ENCODE results near the gene MRPL18. TPM values are rescaled to one million over a fixed set of nuclear protein-coding genes. Genes with fewer than 3 reads are reported as not detected.

Gene MRPL18
- total and polyA plus RNA-seq, 7 donors, result 45.0 to 149 (median 71.9) TPM

DNA sequence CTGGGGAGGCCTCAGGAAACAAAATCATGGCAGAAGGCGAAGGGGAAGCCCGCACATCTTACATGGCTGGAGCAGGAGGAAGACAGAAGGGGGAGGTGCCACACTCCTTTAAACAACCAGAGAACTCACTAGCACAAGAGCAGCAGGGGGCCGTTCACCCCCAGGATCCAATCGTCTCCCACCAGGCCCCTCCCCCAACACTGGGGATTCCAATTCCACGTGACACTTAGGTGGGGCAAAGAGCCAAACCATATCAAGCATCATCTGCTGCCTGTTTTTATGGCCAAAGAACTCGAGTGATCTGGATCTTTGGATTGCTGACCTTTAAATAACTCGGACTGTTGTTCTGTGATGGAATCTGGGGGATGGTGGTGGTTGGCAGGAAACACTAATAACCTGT is 37.8 kb downstream of the MRPL18 start:
- Histone ChIP-seq H3K4me3 (no peak overlapping the region), H3K4me1 (peaks cover 7% of the 10 kb centered on the region), H3K27ac (no peak overlapping the region), H3K27me3 (ENCODE audit: insufficient read depth in 3 of 3, low read length in 2 of 3) (no peaks in the 10 kb centered on the region), H3K36me3 (ENCODE audit: insufficient read depth in 1 of 2, low read depth in 1 of 2) (no peaks in the 10 kb centered on the region), H3K9me3 (no peaks in the 10 kb centered on the region)
- DNase-seq (no peak), ATAC-seq (peak in 1 of 4 donors; percentile 31)
- intact Hi-C loops (cut with DNase I), result no loop called here
- TF ChIP-seq, protein P1, sequence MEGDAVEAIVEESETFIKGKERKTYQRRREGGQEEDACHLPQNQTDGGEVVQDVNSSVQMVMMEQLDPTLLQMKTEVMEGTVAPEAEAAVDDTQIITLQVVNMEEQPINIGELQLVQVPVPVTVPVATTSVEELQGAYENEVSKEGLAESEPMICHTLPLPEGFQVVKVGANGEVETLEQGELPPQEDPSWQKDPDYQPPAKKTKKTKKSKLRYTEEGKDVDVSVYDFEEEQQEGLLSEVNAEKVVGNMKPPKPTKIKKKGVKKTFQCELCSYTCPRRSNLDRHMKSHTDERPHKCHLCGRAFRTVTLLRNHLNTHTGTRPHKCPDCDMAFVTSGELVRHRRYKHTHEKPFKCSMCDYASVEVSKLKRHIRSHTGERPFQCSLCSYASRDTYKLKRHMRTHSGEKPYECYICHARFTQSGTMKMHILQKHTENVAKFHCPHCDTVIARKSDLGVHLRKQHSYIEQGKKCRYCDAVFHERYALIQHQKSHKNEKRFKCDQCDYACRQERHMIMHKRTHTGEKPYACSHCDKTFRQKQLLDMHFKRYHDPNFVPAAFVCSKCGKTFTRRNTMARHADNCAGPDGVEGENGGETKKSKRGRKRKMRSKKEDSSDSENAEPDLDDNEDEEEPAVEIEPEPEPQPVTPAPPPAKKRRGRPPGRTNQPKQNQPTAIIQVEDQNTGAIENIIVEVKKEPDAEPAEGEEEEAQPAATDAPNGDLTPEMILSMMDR (IDR thresholded peaks at IDR 0.05), result no peak
- WGBS, 3 donors, result 34 to 44% (median 40%) methylated on average over 7 of the region's 7 CpGs

DNA sequence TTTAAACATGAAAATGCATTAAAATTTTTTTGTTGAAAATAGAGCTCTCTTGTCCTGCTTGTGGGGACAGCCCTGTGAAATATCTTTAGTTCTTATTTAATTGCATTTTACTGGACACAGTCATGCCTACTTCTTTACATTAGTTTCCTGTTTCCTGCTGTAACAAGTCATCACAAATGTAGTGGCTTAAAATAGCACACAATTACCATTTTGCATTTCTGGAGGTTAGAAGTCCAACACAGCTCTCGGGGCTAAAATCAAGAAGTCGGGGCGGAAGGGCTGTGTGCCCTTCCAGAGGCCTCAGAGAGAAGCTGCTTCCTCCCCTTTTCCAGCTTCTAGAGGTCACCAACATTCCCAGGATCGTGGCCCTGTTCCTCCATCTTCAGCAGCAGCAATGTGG is 39.3 kb downstream of the MRPL18 start:
- DNase-seq, result no peak
- Histone ChIP-seq H3K27ac (no peak overlapping the region), H3K9me3 (no peaks in the 10 kb centered on the region), H3K27me3 (ENCODE audit: insufficient read depth in 3 of 3, low read length in 2 of 3) (no peaks in the 10 kb centered on the region), H3K4me1 (peaks cover 7% of the 10 kb centered on the region), H3K36me3 (ENCODE audit: insufficient read depth in 1 of 2, low read depth in 1 of 2) (no peaks in the 10 kb centered on the region), H3K4me3 (no peak overlapping the region)
- intact Hi-C loops (cut with DNase I), result no loop called here
- no peak for ATAC-seq
- TF ChIP-seq, protein P1 (IDR thresholded peaks at IDR 0.05), result no peak
- WGBS, 3 donors, result 61 to 76% (median 64%) methylated on average over 4 of the region's 4 CpGs

DNA sequence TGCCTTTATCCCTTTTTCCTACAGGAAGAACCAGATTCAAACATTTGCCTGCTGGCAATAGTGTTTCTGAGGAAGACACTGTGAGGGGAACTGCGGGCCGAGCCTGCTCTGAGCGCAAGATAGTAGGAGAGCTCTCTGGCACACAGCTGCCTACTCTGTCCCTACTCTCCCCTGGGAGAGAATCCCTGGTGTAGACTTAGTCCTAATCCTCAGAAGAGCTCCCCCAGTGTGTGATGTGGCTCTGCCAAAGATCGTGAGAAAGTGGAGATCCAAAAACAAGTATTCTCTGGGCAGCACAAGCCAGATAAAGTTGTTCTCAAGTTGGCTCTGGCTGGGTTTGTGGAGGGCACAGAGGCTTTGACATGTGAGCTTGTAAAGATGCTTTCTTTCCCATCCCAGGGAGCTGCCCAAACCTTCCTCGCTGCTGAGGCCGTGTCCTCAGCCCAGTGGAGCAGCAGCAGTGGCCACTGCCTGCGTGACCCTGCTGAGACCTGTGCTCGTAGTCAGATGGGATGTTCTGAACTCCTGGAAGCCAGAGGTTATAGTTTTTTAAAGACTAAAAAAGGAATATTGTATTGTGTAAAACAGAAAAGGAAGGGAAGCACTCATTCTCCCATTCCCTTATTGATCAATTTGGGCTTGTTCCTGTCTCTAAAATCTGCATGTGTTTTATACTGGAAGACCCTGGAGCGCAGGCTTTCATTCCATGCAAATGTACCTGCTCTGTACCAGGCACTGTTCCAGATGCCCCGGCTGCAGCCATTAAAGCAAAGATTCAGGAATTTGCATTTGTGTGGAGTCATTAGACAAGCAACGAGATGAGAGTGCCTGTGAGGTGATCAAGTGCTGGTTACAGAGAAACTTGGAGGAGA is 40.5 kb downstream of the MRPL18 start:
- no peak for DNase-seq
- 54 to 61% (median 59%) methylated on average over 11 of the region's 11 CpGs for WGBS, 3 donors
- Histone ChIP-seq H3K36me3 (ENCODE audit: insufficient read depth in 1 of 2, low read depth in 1 of 2) (no peaks in the 10 kb centered on the region), H3K27ac (no peak overlapping the region), H3K4me1 (peaks cover 7% of the 10 kb centered on the region), H3K4me3 (no peak overlapping the region), H3K27me3 (ENCODE audit: insufficient read depth in 3 of 3, low read length in 2 of 3) (no peaks in the 10 kb centered on the region), H3K9me3 (no peaks in the 10 kb centered on the region)
- intact Hi-C loops (cut with DNase I), result no loop called here
- TF ChIP-seq, protein P1 (IDR thresholded peaks at IDR 0.05), result no peak
- ATAC-seq, result no peak

DNA sequence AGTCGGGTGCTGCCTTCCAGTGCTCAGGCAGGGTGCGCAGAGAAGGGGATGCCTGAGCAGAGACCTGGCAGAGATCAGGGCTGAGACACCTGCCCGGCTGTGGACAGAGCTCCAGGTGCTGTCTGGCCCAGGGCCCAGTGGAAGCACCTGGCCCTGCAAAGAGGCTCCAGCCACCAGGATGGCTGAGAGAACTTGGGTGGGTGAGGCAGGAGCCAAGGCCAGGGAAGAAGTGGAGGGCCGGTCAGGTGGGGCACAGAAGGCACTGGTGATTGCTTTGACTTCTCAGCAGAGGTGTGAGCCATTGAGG is 41.1 kb downstream of the MRPL18 start:
- DNase-seq (no peak), ATAC-seq (no peak)
- WGBS, 3 donors, result 77 to 85% (median 84%) methylated on average over 4 of the region's 4 CpGs
- Histone ChIP-seq H3K27ac (no peak overlapping the region), H3K36me3 (ENCODE audit: insufficient read depth in 1 of 2, low read depth in 1 of 2) (no peaks in the 10 kb centered on the region), H3K4me1 (peaks cover 7% of the 10 kb centered on the region), H3K9me3 (no peaks in the 10 kb centered on the region), H3K27me3 (ENCODE audit: insufficient read depth in 3 of 3, low read length in 2 of 3) (no peaks in the 10 kb centered on the region), H3K4me3 (no peak overlapping the region)
- intact Hi-C loops (cut with DNase I), result no loop called here
- TF ChIP-seq, protein P1 (IDR thresholded peaks at IDR 0.05), result no peak

DNA sequence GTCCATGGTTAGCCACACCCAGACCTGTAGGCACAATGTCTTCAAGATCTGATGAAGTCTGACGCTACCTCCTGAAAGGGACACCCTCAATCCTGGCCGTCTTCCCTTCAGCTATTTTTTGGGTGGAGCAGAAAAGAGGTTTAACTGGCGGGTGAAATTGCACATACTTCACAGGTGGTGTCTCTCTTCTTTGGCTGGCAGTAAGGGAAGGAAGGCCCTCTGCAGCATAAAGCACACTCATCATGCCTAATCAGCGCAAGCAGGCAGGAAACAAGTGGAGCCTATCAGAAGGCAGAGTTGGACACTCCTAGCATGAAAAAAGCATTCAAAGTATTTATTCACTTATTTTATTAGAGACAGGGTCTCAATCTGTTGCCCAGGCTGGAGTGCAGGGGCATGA is 42.7 kb downstream of the MRPL18 start:
- intact Hi-C loops (cut with DNase I), result no loop called here
- DNase-seq (no peak), ATAC-seq (no peak)
- TF ChIP-seq, protein P1 (IDR thresholded peaks at IDR 0.05), result no peak
- Histone ChIP-seq H3K27me3 (ENCODE audit: insufficient read depth in 3 of 3, low read length in 2 of 3) (no peaks in the 10 kb centered on the region), H3K27ac (no peak overlapping the region), H3K4me1 (peaks cover 2% of the 10 kb centered on the region), H3K9me3 (no peaks in the 10 kb centered on the region), H3K36me3 (ENCODE audit: insufficient read depth in 1 of 2, low read depth in 1 of 2) (no peaks in the 10 kb centered on the region), H3K4me3 (no peak overlapping the region)
- WGBS, 3 donors, result 72 to 76% (median 75%) methylated on average over 4 of the region's 4 CpGs
